Islet of Langerhans (tissue), 1 donor: Measurements from ENCODE around the gene C5AR2.
"Not testable (repeated sequence)": the region's sequence is repeated elsewhere in the genome, so short reads cannot be mapped to it uniquely, and the experiment has no call there.

Experiments used
- FAIRE-seq: peaks from one replicate; lab custom pipeline; 2011; peaks lifted over from hg19 to GRCh38; lab: Jason Lieb, UNC

The C5AR2 gene

GRCh38 chr19:47323872-47324271, 8.1 kb upstream of the C5AR2 start:
- no peak for FAIRE-seq

- no peak for FAIRE-seq
Measured at GRCh38 chr19:47324502-47324901, 7.5 kb upstream of the C5AR2 start.

GRCh38 chr19:47330466-47330869, 1.5 kb upstream of the C5AR2 start:
- no peak for FAIRE-seq

- no peak for FAIRE-seq
Measured at GRCh38 chr19:47331490-47331889, 485 bp upstream of the C5AR2 start.

GRCh38 chr19:47336765-47337718, 5.1 kb downstream of the C5AR2 start:
- FAIRE-seq = not testable (repeated sequence)

- no peak for FAIRE-seq
Measured at GRCh38 chr19:47339196-47339880, 7.4 kb downstream of the C5AR2 start.

- no peak for FAIRE-seq
Measured at GRCh38 chr19:47340477-47341208, 8.7 kb downstream of the C5AR2 start.

- no peak for FAIRE-seq
Measured at GRCh38 chr19:47341734-47342133, 9.8 kb downstream of the C5AR2 start.

- no peak for FAIRE-seq
Measured at GRCh38 chr19:47343194-47343802, 11.3 kb downstream of the C5AR2 start.

GRCh38 chr19:47344425-47344824, 12.4 kb downstream of the C5AR2 start:
- no peak for FAIRE-seq

- not testable (repeated sequence) for FAIRE-seq
Measured at GRCh38 chr19:47346024-47346423, 14.0 kb downstream of the C5AR2 start.

GRCh38 chr19:47348819-47349795, 17.1 kb downstream of the C5AR2 start, which contains the start of gene DHX34:
TSS of gene DHX34 (plus strand) at chr19:47349315. CDS start at chr19:47353031, 3,716 bp downstream.
- no peak for FAIRE-seq

GRCh38 chr19:47350630-47351029, 18.7 kb downstream of the C5AR2 start:
- FAIRE-seq = no peak

GRCh38 chr19:47351548-47351947, 19.6 kb downstream of the C5AR2 start:
- no peak for FAIRE-seq

GRCh38 chr19:47352095-47352494, 20.1 kb downstream of the C5AR2 start:
- FAIRE-seq = no peak

- FAIRE-seq = no peak
Measured at GRCh38 chr19:47353307-47353712, 21.3 kb downstream of the C5AR2 start.

GRCh38 chr19:47356900-47357299, 24.9 kb downstream of the C5AR2 start:
- FAIRE-seq = no peak

- no peak for FAIRE-seq
Measured at GRCh38 chr19:47357788-47358680, 26.1 kb downstream of the C5AR2 start.

- no peak for FAIRE-seq
Measured at GRCh38 chr19:47358936-47359335, 27.0 kb downstream of the C5AR2 start.

- no peak for FAIRE-seq
Measured at GRCh38 chr19:47362321-47362720, 30.3 kb downstream of the C5AR2 start.
